GM19395 (cell line): ENCODE measurements around the gene TMEM150B.

Source experiments
- ATAC-seq: cut with Tn5 transposase; IDR thresholded peaks from one replicate; pipeline ENCODE4 v1.9.1; 2021; ENCODE audit warnings: mild to moderate bottlenecking, moderate library complexity; ENCODE audit not compliant: unreplicated experiment

Gene TMEM150B

DNA sequence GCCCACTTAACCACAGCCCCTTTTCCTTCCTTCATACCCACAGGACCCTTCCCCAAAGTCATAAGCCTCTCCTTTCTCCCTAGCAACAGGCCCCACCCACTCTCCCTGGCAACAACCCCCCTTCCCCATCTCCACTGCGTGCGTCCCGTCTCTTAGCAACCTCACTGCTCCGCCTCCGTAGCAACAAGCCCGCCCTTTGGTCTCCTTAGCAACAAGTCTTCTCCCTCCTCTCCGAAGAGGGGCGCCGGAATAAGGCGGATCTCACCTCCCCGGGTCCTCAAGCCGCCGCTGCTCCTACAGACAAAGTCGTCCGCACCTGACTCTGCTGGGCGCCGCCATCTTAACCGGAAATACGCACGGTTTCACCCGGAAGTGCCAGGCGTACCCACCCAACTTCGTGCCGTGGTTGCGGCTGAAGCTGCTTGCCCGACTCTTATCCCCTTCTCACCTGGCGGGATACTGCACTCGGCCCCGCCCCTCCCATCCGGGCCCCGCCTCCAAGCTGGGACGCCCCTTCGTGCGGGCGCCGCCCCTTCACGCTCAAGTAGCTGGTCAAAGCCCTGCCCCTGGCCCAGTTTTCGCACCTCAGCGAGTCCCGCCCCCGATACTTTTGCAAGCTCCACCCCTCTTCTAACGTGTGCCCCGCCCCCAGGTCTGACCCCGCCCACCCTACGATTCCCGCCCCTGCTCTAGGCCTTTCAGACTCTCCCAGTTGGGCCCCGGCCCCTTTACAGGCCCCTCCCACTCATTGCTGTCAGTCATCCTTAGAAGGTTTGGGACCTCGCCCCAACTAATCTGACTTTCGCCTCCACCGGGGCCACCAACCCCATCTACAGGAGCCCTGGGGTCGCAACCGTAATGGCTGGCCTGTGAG is 45.1 kb downstream of the TMEM150B start, which contains the start of gene HSPBP1:
TSS of gene HSPBP1 (minus strand) at position 341 of the 874 bp plus-strand sequence. CDS start 502 bp downstream, outside the sequence.
- peak; percentile 68 for ATAC-seq

DNA sequence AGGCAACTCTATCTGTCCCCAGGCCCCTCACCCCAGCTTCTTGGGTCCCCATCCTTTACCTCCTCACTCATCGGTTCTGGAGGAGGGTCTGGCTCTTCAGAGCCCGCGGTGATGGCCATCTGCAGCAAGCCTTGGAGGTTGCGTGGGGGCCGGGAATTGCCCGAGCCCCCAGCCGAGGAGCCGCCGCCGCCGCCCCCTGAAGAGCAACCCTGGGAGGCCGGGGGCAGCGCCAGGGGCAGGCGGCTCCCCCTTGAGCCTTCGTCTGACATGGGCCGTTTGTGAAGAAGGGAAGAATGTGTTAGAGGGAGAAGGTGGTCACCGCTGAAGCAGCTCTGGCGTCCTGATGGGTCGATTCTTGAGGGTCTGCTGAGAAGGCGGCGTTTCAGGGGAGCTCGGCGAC is 45.8 kb downstream of the TMEM150B start:
- no peak for ATAC-seq

GRCh38 chr19:55278391-55279135 is 46.6 kb downstream of the TMEM150B start:
- no peak for ATAC-seq

DNA sequence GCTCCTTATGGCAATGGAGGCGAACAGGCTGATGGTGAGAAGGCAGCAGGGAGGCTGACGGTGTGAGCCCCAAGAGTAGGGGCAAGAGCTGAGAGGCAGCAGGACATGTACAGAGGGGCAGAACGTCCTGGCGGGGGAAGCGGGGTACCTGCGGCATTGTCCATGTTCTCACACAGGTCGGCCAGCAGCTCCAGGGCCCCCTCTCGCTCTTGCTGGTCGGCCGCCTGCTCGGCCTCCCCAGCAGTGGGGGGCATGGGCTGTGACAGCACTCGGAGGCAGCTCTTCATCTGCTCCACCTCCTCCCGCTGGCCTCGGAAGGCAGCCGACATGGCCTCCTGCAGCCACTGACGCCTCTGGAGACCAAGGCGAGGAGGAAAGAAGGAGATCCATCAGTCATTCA is 47.6 kb downstream of the TMEM150B start:
- no peak for ATAC-seq

DNA sequence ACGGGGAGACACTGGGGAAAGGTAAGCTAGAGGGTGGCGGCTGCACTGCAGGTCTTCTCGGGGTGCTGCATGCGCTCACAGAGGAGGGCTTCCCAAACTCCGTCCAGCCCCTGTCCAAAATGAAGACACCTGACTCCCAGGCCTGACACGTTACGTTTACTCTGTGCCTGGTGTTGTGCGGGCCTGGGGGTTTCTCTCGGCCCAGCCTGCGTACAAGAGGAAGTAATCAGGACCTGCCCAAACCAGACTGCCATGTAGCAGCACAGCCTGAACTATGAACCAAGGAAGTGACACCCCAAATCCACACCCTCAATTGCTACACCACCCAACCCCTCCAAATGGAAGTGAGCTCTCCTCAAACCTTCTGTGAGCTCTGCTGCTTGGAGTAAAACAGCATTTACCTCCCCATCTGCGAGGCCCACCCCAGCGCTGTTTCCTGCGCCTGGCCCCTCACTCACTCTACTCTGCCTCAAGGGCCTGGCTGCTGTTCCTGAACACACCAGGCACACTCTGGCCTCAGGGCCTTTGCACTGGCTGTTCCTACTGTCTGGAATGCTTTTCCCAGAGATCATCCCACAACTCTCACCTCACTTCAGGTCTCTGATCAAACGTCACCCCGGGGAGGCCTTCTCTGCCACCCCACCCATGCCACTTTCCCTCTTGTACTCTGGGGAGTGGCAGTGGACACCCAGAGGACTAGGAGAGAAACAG is 48.3 kb downstream of the TMEM150B start:
- peak; percentile 3 for ATAC-seq

- peak; percentile 64 for ATAC-seq
Measured at GRCh38 chr19:55275851-55276719, 49.1 kb downstream of the TMEM150B start.

DNA sequence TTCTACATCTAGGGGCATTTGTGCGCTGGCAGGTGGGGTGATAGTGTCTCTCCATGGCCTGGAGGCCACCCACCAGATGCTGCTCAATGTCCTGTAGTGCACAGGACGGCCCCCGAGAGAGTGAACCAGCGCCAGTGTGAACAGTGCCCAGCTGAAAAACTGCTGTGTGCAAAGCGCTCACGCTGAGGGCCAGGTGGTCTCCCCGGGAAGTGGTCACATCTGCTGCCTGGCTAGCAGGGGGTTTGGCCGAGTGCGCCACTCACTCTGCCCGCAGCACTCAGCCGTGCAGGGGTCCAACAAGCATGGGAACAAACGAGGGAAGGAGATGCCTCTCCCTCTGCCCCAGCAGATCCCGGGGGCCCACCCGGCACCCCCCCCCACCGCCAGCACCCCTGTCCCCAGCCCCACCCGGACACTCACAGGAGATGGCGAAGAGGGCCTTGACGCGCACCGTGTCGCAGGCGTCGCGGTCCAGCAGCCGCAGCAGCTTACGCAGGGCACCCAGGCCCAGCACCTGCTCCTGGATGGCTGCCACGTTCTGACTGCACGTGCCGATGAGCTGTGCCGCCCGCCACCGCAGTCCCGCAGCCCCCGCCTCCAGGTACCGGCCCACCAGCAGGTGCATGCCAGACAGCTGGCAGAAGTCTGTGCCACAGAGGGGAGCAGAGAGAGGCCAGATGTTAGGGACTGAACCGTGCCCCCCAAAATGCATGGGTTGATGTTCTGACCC is 51.0 kb downstream of the TMEM150B start:
- ATAC-seq = no peak

DNA sequence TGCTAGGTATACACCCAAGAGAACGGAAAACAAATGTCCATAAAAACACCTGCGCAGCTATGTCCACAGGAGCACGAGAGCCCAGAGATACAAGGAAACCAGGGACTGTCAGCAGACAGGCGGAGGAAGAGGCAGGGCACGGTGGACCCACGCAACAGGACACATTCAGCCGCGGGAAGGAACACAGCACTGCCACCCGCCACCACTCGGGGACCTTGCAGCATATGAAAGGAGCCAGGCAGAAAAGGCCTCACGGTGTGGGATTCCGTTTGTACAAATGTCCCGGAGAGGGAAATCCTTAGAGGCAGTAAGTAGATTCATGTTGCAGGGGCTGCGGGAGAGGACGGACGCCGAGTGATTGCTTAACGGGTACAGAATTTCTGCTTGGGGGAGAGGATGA is 53.0 kb downstream of the TMEM150B start:
- no peak for ATAC-seq

DNA sequence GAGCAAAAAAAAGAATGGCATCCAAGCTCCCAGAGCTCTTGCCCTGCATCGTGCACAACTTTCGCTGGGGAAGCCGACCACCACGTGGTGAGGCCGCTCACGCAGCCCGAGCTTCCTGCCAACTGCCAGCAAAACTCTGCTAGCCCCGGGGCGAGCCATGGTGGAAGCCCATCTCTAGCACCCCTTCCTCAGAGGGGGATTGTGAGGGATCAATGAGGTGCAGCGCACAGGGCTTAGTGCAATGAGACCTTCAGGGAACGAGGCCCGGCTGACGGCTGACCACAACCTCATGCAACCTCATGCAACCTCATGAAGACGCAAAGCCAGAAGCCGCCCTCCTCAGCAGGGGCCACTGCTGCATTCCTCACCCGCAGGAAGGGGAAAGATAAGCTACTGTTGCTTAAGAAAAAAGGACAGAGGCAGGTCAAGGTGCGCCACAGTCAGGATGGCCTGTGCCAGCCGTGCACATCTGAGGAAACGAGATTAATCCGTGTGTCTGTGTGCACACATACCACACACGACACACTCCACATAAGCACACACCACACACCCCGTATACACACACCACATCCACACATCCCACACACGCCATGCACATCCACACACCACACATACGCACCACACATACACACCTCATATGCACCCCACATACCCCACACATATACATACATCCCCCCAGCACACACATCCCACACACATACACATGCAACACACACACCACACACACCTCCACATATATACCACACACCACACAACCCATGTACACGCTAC is 54.8 kb downstream of the TMEM150B start:
- ATAC-seq = no peak

DNA sequence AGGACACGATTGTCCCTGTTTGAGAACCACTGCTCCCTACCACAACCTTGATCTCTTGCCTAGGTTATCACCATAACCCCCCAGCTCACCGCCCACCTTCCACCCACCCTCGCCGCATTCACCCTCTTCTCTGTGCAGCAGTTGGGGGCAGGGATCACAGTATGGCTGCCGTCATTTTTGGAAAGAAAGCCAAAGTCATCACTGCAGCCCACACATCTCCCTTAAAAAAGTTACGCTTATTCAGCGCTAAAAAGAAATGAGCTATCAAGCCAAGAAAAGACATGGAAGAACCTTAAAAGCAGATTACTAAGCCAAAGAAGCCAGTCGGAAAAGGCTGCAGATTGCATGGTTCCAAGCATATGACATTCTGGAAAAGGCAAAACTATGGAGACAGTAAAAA is 55.8 kb downstream of the TMEM150B start:
- no peak for ATAC-seq

- no peak for ATAC-seq
Measured at GRCh38 chr19:55266840-55267239, 58.3 kb downstream of the TMEM150B start.

- ATAC-seq = no peak
Measured at GRCh38 chr19:55266404-55266803, 58.7 kb downstream of the TMEM150B start.

DNA sequence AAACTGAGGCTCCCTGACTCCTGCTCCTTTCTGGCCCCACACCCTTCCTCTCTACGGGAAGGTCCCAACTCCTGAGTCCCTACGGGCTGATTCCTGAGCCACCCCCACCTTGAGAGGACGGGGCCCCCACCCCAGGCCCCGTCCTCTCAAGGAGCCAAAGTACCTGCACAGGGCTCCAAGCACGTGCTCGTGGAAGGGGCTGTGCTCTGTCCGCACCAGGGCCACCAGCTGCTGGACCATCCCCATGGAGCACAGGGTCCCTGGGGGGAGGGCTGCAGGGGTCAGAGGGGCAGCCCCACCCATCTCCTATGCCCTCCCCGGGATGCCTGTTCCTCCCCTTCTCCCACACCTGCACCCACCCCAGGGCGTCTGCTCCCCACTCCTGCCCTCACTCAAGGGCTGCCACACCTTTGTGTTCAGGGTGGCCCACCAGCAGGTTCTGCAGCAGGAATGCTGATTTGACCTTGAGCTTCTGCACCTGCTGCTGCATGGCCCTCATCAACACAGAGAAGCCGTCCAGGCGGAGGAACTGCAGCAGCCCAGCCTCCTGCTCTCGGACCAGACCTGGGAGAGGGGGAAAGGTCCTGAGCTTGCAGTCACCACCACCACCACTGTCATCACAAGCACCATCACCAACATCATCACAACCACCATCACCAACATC is 59.3 kb downstream of the TMEM150B start:
- ATAC-seq = no peak

DNA sequence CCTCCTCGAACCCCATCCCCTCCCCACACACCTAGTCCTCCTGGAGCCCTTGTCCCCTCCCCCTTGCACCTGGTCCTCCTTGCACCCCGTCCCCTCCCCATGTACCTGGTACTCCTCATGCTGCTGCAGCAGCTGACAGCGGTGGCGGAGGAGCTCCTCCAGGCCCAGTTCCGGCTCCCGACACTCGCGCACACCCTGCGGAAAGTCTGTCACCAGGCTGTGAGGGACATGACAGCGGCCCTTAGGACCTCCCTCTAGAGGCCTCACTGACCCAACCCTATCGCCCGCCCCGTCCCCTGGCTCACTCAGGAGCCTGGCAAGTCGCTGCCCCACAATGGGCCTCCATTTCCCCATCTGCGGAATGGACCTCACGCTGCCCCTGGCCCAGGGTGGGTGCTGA is 60.0 kb downstream of the TMEM150B start:
- no peak for ATAC-seq

DNA sequence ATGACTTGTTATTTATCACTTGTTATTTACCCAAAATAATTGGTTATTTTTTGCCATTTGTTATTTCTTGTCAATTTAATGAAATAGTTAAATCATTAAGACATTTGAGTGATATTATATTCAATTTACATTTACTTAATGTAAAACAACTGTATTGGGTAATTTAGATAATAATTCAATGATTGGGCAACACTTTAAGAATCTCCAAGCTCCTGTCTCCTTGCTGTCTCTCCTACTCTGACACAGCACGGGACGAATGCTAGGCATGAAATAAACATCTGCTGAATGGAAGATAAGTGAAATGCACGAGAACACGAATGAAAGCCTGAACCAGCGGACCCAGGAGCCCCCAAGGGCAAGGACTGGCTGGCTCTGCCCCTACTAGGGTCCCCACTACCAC is 60.6 kb downstream of the TMEM150B start:
- ATAC-seq = no peak
